HEK293 (cell line): ENCODE results near the gene EEFSEC.

ENCODE experiments used
- ZBTB8A ChIP-seq: fragments of 450-650 bp; formaldehyde crosslinking; IDR thresholded peaks from 2 replicates; pipeline ENCODE4 v1.5.1; 2016; ENCODE audit warnings: missing biosample characterization, missing genetic modification characterization
- ZNF138 ChIP-seq: fragments of 450-650 bp; formaldehyde crosslinking; IDR thresholded peaks from 2 replicates; pipeline ENCODE4 v1.5.1; 2016; ENCODE audit warnings: missing biosample characterization, missing genetic modification characterization, borderline replicate concordance
- ZNF19 ChIP-seq: fragments of 450-650 bp; formaldehyde crosslinking; IDR thresholded peaks from 2 replicates; pipeline ENCODE4; 2016; ENCODE audit warnings: missing biosample characterization, missing genetic modification characterization, low read depth
- ZNF211 ChIP-seq: fragments of 450-650 bp; formaldehyde crosslinking; IDR thresholded peaks from 2 replicates; pipeline ENCODE4 v1.5.1; 2016; ENCODE audit warnings: low read depth, missing biosample characterization, missing genetic modification characterization
- ZNF558 ChIP-seq: fragments of 450-650 bp; formaldehyde crosslinking; IDR thresholded peaks from 2 replicates; pipeline ENCODE4 v1.5.1; 2016; ENCODE audit warnings: missing biosample characterization, missing genetic modification characterization
- ZNF830 ChIP-seq: fragments of 450-650 bp; IDR thresholded peaks from 2 replicates; pipeline ENCODE4 v1.5.0; 2018; ENCODE audit warnings: missing biosample characterization, missing genetic modification characterization, low read depth, mild to moderate bottlenecking, moderate library complexity
- TF ChIP-seq, protein P1 (sequence below): fragments of 450-650 bp; formaldehyde crosslinking; IDR thresholded peaks from 2 replicates; pipeline ENCODE4 v1.5.1; 2016; ENCODE audit warnings: missing biosample characterization, missing genetic modification characterization
- TF ChIP-seq, protein P2 (sequence below): fragments of 450-650 bp; formaldehyde crosslinking; IDR thresholded peaks from 2 replicates; pipeline ENCODE4 v1.5.1; 2016; ENCODE audit warnings: missing biosample characterization, missing genetic modification characterization, borderline replicate concordance
- TF ChIP-seq, protein P3 (sequence below): IDR thresholded peaks from 2 replicates; pipeline ENCODE4 v1.6.1; 2011; ENCODE audit warnings: mild to moderate bottlenecking, low read depth, low read length, borderline replicate concordance

DNA sequence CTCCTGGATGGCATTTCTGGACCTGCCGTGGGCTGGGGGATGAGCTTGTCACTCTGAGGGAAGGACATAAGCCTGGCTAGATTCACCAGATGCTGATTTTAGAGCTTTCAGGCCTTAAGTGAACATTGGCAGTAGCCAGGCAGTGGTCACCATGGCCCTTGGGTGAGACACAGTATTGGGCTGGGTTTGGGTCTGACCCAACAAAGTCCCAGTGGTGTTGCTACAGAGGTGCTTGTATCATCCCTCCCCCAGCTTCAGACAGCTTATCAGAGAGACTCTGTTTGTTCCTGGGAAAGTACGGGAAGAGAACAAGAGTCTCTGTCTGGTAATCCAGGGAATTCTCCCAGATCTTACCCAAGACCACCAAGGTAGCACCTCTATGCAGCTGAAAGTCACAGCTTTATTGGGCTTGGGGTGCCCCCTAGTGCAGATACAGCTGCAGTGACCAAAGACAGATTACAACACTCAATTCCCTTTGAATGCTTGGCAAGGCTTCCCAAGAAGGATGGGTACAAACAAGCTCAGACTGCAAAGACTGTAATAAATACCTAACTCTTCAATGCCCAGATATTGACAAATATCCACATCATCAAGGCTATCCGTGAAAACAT is 19.9 kb upstream of the EEFSEC start:
- TF ChIP-seq, protein P1, sequence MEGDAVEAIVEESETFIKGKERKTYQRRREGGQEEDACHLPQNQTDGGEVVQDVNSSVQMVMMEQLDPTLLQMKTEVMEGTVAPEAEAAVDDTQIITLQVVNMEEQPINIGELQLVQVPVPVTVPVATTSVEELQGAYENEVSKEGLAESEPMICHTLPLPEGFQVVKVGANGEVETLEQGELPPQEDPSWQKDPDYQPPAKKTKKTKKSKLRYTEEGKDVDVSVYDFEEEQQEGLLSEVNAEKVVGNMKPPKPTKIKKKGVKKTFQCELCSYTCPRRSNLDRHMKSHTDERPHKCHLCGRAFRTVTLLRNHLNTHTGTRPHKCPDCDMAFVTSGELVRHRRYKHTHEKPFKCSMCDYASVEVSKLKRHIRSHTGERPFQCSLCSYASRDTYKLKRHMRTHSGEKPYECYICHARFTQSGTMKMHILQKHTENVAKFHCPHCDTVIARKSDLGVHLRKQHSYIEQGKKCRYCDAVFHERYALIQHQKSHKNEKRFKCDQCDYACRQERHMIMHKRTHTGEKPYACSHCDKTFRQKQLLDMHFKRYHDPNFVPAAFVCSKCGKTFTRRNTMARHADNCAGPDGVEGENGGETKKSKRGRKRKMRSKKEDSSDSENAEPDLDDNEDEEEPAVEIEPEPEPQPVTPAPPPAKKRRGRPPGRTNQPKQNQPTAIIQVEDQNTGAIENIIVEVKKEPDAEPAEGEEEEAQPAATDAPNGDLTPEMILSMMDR: peak; percentile 83
- TF ChIP-seq, protein P2, sequence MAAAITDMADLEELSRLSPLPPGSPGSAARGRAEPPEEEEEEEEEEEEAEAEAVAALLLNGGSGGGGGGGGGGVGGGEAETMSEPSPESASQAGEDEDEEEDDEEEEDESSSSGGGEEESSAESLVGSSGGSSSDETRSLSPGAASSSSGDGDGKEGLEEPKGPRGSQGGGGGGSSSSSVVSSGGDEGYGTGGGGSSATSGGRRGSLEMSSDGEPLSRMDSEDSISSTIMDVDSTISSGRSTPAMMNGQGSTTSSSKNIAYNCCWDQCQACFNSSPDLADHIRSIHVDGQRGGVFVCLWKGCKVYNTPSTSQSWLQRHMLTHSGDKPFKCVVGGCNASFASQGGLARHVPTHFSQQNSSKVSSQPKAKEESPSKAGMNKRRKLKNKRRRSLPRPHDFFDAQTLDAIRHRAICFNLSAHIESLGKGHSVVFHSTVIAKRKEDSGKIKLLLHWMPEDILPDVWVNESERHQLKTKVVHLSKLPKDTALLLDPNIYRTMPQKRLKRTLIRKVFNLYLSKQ (tag by site-specific recombination): no peak
- TF ChIP-seq ZBTB8A: no peak
- no peak for TF ChIP-seq ZNF138
- no peak for TF ChIP-seq ZNF19
- no peak for TF ChIP-seq ZNF558 (tag by site-specific recombination)
- TF ChIP-seq, protein P3, sequence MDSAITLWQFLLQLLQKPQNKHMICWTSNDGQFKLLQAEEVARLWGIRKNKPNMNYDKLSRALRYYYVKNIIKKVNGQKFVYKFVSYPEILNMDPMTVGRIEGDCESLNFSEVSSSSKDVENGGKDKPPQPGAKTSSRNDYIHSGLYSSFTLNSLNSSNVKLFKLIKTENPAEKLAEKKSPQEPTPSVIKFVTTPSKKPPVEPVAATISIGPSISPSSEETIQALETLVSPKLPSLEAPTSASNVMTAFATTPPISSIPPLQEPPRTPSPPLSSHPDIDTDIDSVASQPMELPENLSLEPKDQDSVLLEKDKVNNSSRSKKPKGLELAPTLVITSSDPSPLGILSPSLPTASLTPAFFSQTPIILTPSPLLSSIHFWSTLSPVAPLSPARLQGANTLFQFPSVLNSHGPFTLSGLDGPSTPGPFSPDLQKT: no peak
- no peak for TF ChIP-seq ZNF830 (tag by site-specific recombination)
- TF ChIP-seq ZNF211 (tag by site-specific recombination): no peak
